IMR-90 (cell line): ENCODE measurements around the gene PPM1H. TPM values are rescaled to one million over a fixed set of nuclear protein-coding genes. Genes with fewer than 3 reads are reported as not detected.

Experiments used
- ATAC-seq: fragments of 200-7000 bp; cut with Tn5 transposase; 2 replicates; pipeline ENCODE4 v1.9.1; 2020; ENCODE audit warnings: low read depth, mild to moderate bottlenecking, moderate library complexity
- BruUV-seq: library from RNA; stranded (reverse); fragments of 400-500 nt; replicated peaks from 2 replicates; lab custom pipeline; 2021; lab: Mats Ljungman, UMichigan
- CTCF ChIA-PET: fragments of 300-600 bp; formaldehyde crosslinking; extraction: SDS; loops from one replicate; lab custom pipeline; 2021; ENCODE audit warnings: antibody characterized with exemption; lab: Yijun Ruan, JAX
- POLR2A ChIA-PET: fragments of 300-600 bp; sonication (Branson Sonifier 250); formaldehyde crosslinking; loops from one replicate; lab custom pipeline; 2022; ENCODE audit warnings: antibody characterized with exemption; ENCODE audit not compliant: unreplicated experiment; lab: Charles Lee
- DNase-seq: peaks from one replicate; pipeline ENCODE4 v3.0.0; 2013
- H2AFZ ChIP-seq: replicated peaks from 2 replicates; pipeline ENCODE3; 2013; ENCODE audit warnings: low read length, mild to moderate bottlenecking; ENCODE audit not compliant: poor library complexity
- H2AK5ac ChIP-seq: 2 replicates; pipeline ENCODE4 v1.6.1; 2013; ENCODE audit warnings: low read depth, low read length, inconsistent platforms
- H2AK9ac ChIP-seq: replicated peaks from 2 replicates; pipeline ENCODE3; 2013; ENCODE audit warnings: mild to moderate bottlenecking, low read depth, low read length, moderate library complexity; ENCODE audit not compliant: poor library complexity
- H2BK120ac ChIP-seq: 2 replicates; pipeline ENCODE4 v1.6.1; 2013; ENCODE audit warnings: low read depth, low read length, inconsistent platforms
- H2BK15ac ChIP-seq: 3 replicates; pipeline ENCODE4 v1.6.1; 2013; ENCODE audit warnings: low read depth, low read length, inconsistent platforms
- H2BK20ac ChIP-seq: 2 replicates; pipeline ENCODE4 v1.6.1; 2013; ENCODE audit warnings: low read depth, mild to moderate bottlenecking, inconsistent platforms, low read length, moderate library complexity
- H2BK5ac ChIP-seq: 2 replicates; pipeline ENCODE4 v1.6.1; 2013; ENCODE audit warnings: mild to moderate bottlenecking, low read depth, low read length, inconsistent platforms; ENCODE audit not compliant: poor library complexity, severe bottlenecking
- H3K14ac ChIP-seq: replicated peaks from 2 replicates; pipeline ENCODE4 v1.6.1; 2013; ENCODE audit warnings: low read depth, low read length, inconsistent platforms
- H3K18ac ChIP-seq: 2 replicates; pipeline ENCODE4 v1.6.1; 2013; ENCODE audit warnings: low read depth, low read length, control low read depth
- H3K23ac ChIP-seq: 2 replicates; pipeline ENCODE4 v1.6.1; 2013; ENCODE audit warnings: low read depth, low read length, inconsistent platforms
- H3K27ac ChIP-seq: 2 replicates; pipeline ENCODE4 v1.5.1; 2013; ENCODE audit warnings: mild to moderate bottlenecking, control low read depth, low read length; ENCODE audit not compliant: insufficient read depth
- H3K27me3 ChIP-seq: 2 replicates; pipeline ENCODE4 v1.6.1; 2013; ENCODE audit warnings: low read length; ENCODE audit not compliant: control insufficient read depth, insufficient read depth
- H3K36me3 ChIP-seq: 2 replicates; pipeline ENCODE4 v1.6.1; 2013; ENCODE audit warnings: low read length, mixed read lengths; ENCODE audit not compliant: control insufficient read depth, insufficient read depth
- H3K4ac ChIP-seq: 2 replicates; pipeline ENCODE4 v1.6.1; 2013; ENCODE audit warnings: low read depth, low read length, inconsistent platforms
- H3K4me1 ChIP-seq: 2 replicates; pipeline ENCODE4 v1.6.1; 2013; ENCODE audit warnings: low read length, mixed read lengths; ENCODE audit not compliant: control insufficient read depth, insufficient read depth
- H3K4me2 ChIP-seq: 2 replicates; pipeline ENCODE4 v1.6.1; 2013; ENCODE audit warnings: low read depth, mild to moderate bottlenecking, control low read depth, low read length, moderate library complexity
- H3K4me3 ChIP-seq: 2 replicates; pipeline ENCODE4 v1.5.1; 2013; ENCODE audit warnings: low read depth, mild to moderate bottlenecking, control low read depth, low read length, moderate library complexity; ENCODE audit not compliant: insufficient read depth
- H3K56ac ChIP-seq: 2 replicates; pipeline ENCODE4 v1.6.1; 2013; ENCODE audit warnings: low read length, inconsistent platforms; ENCODE audit not compliant: insufficient read depth; ENCODE audit errors: extremely low read depth
- H3K79me1 ChIP-seq, 2 experiments: 2 replicates each; pipeline ENCODE4 v1.6.1; 2013; ENCODE audit warnings: low read length in 2 of 2, inconsistent platforms in 1 of 2, low read depth in 1 of 2
- H3K9ac ChIP-seq: 2 replicates; pipeline ENCODE4 v1.6.1; 2013; ENCODE audit warnings: low read depth, low read length, control low read depth
- H3K9me1 ChIP-seq: 2 replicates; pipeline ENCODE4 v1.6.1; 2013; ENCODE audit warnings: low read length, inconsistent platforms; ENCODE audit not compliant: insufficient read depth
- H3K9me3 ChIP-seq: 2 replicates; pipeline ENCODE4 v1.6.1; 2013; ENCODE audit warnings: low read length; ENCODE audit not compliant: control insufficient read depth, insufficient read depth
- H4K20me1 ChIP-seq: 2 replicates; pipeline ENCODE4 v1.6.1; 2013; ENCODE audit warnings: low read length, inconsistent platforms; ENCODE audit not compliant: insufficient read depth
- H4K5ac ChIP-seq: 2 replicates; pipeline ENCODE4 v1.6.1; 2013; ENCODE audit warnings: mild to moderate bottlenecking, low read depth, low read length, control low read depth
- H4K8ac ChIP-seq, 2 experiments: 2 replicates each; pipeline ENCODE4 v1.6.1; 2013; ENCODE audit warnings: low read depth in 2 of 2, low read length in 2 of 2, control low read depth in 1 of 2, inconsistent platforms in 1 of 2
- H4K91ac ChIP-seq: 2 replicates; pipeline ENCODE4 v1.6.1; 2013; ENCODE audit warnings: low read depth, low read length, inconsistent platforms; ENCODE audit not compliant: insufficient read depth
- CHD1 ChIP-seq: IDR thresholded peaks from 2 replicates; pipeline ENCODE4 v1.6.1; 2012; ENCODE audit warnings: low read depth, low read length, improper control_type of control experiment
- MXI1 ChIP-seq: IDR thresholded peaks from 2 replicates; pipeline ENCODE4 v1.6.1; 2012; ENCODE audit warnings: low read depth, mild to moderate bottlenecking, low read length, moderate library complexity, borderline replicate concordance
- POLR2A ChIP-seq: IDR thresholded peaks from 2 replicates; pipeline ENCODE4 v1.6.1; 2012; ENCODE audit warnings: mild to moderate bottlenecking, low read depth, low read length
- RCOR1 ChIP-seq: IDR thresholded peaks from 2 replicates; pipeline ENCODE4 v1.6.1; 2012; ENCODE audit warnings: mild to moderate bottlenecking, low read length, improper control_type of control experiment; ENCODE audit not compliant: insufficient replicate concordance
- WGBS, 2 experiments: methylation state at CpG; one replicate each; pipeline versions ENCODE4 v1.1.5 to v1.1.7; 2013; ENCODE audit warnings: missing lambda C conversion rate in 2 of 2; ENCODE audit not compliant: insufficient read length in 1 of 2; ENCODE audit errors: extremely low coverage in 2 of 2; 5-methylcytosine and 5-hydroxymethylcytosine counted together
- dilution Hi-C: fragments of 300-500 bp; cut with HindIII; formaldehyde crosslinking; loops from one replicate; pipeline ENCODE4 v1.14.3; 2018; ENCODE audit warnings: low sequenced_read_pairs; ENCODE audit not compliant: unreplicated experiment
- in situ Hi-C: fragments of 300-500 bp; cut with MboI; formaldehyde crosslinking; loops from 3 replicates; pipeline ENCODE4 v1.14.3; 2019; ENCODE audit warnings: low sequenced_read_pairs, inconsistent platforms, mixed read lengths
- intact Hi-C: fragments of 100-400 bp; cut with micrococcal nuclease; formaldehyde crosslinking; loops from 2 replicates; pipeline ENCODE4 v1.10.0; 2022
- polyA plus RNA-seq, 3 experiments: library from polyadenylated mRNA; depleted of rRNA; stranded (reverse); fragments of >200 nt; gene quantifications; 2 replicates each; pipeline ENCODE4 v1.2.3, GENCODE V29; 2012; ENCODE audit warnings: low replicate concordance in 1 of 3
- total RNA-seq: library from RNA; depleted of rRNA; stranded (reverse); fragments of >200 nt; gene quantifications from 2 replicates; pipeline ENCODE4 v1.2.3, GENCODE V29; 2012
- TF ChIP-seq, protein P1 (sequence below): fragments of 150-350 bp; IDR thresholded peaks from 2 replicates; pipeline ENCODE4 v1.6.1; 2016; ENCODE audit warnings: low read depth, mild to moderate bottlenecking, low read length, moderate library complexity, borderline replicate concordance

The PPM1H gene
- total and polyA plus RNA-seq, 2 of the 4 experiments (the other 2 are of a cell fraction): 0.14 to 0.18 TPM

DNA sequence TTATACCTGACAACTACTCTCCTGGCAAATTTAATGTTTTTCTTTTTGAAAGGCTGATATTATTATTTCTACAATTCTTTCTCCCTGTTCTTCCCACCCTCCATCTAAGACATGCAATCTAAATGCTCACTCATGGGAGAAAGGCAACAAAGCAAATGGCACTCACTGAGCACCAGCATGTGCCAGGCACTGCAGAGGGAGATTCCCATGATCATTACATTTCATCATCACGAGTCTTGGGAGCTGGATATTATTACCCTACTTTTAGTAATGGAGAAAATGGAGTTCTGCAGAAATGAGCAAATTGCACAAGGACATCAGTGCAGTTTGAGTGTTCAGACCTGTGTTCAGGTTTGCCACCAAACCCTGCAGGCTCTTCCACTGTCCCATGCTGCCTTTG lies 27.9 kb downstream of the PPM1H start:
- H3K18ac ChIP-seq: no peak overlapping the region
- BruUV-seq: no TSS peak
- peaks cover 16% of the 10 kb centered on the region for H3K27me3 ChIP-seq
- no peak overlapping the region for H4K91ac ChIP-seq
- H3K9me1 ChIP-seq: no peaks in the 10 kb centered on the region
- H4K8ac ChIP-seq: no peak overlapping the region
- POLR2A ChIA-PET: no interaction called here
- dilution Hi-C loops (no loop called here), in situ Hi-C loops (no loop called here), intact Hi-C loops (no loop called here)
- ATAC-seq (no peak), DNase-seq (no peak)
- WGBS, 2 experiments: no CpG with 5 or more reads among the region's 1 CpG
- H3K4ac ChIP-seq: no peak overlapping the region
- H3K9ac ChIP-seq: no peak overlapping the region
- H3K79me1 ChIP-seq: no peaks in the 10 kb centered on the region
- no peak overlapping the region for H3K4me2 ChIP-seq
- H3K27ac ChIP-seq: no peak overlapping the region
- H2BK20ac ChIP-seq: no peak overlapping the region
- H2AFZ ChIP-seq: no peak overlapping the region
- no peak overlapping the region for H2BK15ac ChIP-seq
- no peak for TF ChIP-seq RCOR1
- no peak for TF ChIP-seq MXI1
- TF ChIP-seq CHD1: no peak
- no peak for TF ChIP-seq POLR2A
- TF ChIP-seq, protein P1, sequence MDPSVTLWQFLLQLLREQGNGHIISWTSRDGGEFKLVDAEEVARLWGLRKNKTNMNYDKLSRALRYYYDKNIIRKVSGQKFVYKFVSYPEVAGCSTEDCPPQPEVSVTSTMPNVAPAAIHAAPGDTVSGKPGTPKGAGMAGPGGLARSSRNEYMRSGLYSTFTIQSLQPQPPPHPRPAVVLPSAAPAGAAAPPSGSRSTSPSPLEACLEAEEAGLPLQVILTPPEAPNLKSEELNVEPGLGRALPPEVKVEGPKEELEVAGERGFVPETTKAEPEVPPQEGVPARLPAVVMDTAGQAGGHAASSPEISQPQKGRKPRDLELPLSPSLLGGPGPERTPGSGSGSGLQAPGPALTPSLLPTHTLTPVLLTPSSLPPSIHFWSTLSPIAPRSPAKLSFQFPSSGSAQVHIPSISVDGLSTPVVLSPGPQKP: no peak
- no peak overlapping the region for H2AK9ac ChIP-seq
- no peaks in the 10 kb centered on the region for H3K36me3 ChIP-seq
- H4K5ac ChIP-seq: no peak overlapping the region
- H2BK120ac ChIP-seq: no peak overlapping the region
- H3K4me1 ChIP-seq: no peaks in the 10 kb centered on the region
- H2BK5ac ChIP-seq: no peak overlapping the region
- no peak overlapping the region for H3K4me3 ChIP-seq
- no peak overlapping the region for H3K14ac ChIP-seq
- no peak overlapping the region for H3K56ac ChIP-seq
- no peaks in the 10 kb centered on the region for H4K20me1 ChIP-seq
- no peak overlapping the region for H2AK5ac ChIP-seq
- H3K9me3 ChIP-seq: no peaks in the 10 kb centered on the region; the same call in 1 of the 2 replicates
- CTCF ChIA-PET: interaction anchor here (1.4 kb wide), 1 partner anchor 25 kb away, joined by 3 read pairs; no protein-coding TSS in a partner anchor
- no peak overlapping the region for H3K23ac ChIP-seq
